Heart left ventricle (tissue), 13 donors: ENCODE results near the gene PHACTR1.

Experiments used
- POLR2A ChIP-seq, 2 donors: fragments of 450-650 bp; IDR thresholded peaks; one replicate each; pipeline ENCODE4 v1.6.1; 2017; ENCODE audit warnings: antibody characterized with exemption in 2 of 2, mild to moderate bottlenecking in 2 of 2, moderate library complexity in 2 of 2
- TF ChIP-seq, protein P1 (sequence below), 12 donors: fragments of 200-600 bp; sonication (generic) in 4 of 12; IDR thresholded peaks; one replicate each; pipeline versions ENCODE4 v1.5.0 to v1.8.0; 2018 to 2022; ENCODE audit warnings: antibody characterized with exemption in 12 of 12, mild to moderate bottlenecking in 5 of 12
- donor health status: ischemic (EF 13 %, LVEDD 7.1; RV severe dilation, severe dysfunction).
- donor health status: DM: no; HTN: yes; CAD: no.
- donor health status: DM: no; HTN: no; CAD: no.
- donor health status: ischemic (EF 25% LVEDD 6.9; RV normal size, moderate dysfunction).
- donor health status: ischemic (EF 25% LVEDD 5.7; RV mildly dilated, moderate dysfunction).
- donor health status: ischemic (EF 35%, LVEDD 5.7; RV mildly dilated, moderate dysfunction).
- donor health status: nonischemic (EF 11% LVEDD 7.7; RV severe dilation, severe dysfunction).
- donor health status: DM: yes; HTN: yes; CAD: no.
- donor health status: PGD.
- donor health status: ischemic (EF 29% LVEDD 5.4; RV normal size, mild dysfunction).
- donor health status: nonischemic (EF 23%, LVEDD 6.1; RV moderate dilation, normal function).

DNA sequence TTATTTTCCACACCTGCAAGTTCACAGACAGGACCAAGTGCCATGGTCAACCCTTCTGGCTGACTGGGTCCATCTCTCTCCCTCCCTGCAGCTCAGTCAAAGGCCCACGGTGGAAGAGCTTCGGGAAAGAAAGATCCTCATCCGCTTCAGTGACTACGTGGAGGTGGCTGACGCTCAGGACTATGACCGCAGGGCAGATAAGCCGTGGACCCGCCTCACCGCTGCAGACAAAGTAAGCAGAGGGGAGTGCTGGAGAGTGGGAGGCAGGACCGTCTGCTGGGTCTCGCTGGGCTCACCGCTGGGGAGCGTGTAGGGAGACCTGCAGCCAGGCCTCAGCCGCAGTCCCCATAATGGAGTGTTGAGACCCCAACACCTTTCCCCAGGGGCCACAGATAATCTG lies 566.8 kb downstream of the PHACTR1 start:
- no peak for TF ChIP-seq POLR2A (IDR thresholded peaks at IDR 0.05)
- TF ChIP-seq, protein P1, sequence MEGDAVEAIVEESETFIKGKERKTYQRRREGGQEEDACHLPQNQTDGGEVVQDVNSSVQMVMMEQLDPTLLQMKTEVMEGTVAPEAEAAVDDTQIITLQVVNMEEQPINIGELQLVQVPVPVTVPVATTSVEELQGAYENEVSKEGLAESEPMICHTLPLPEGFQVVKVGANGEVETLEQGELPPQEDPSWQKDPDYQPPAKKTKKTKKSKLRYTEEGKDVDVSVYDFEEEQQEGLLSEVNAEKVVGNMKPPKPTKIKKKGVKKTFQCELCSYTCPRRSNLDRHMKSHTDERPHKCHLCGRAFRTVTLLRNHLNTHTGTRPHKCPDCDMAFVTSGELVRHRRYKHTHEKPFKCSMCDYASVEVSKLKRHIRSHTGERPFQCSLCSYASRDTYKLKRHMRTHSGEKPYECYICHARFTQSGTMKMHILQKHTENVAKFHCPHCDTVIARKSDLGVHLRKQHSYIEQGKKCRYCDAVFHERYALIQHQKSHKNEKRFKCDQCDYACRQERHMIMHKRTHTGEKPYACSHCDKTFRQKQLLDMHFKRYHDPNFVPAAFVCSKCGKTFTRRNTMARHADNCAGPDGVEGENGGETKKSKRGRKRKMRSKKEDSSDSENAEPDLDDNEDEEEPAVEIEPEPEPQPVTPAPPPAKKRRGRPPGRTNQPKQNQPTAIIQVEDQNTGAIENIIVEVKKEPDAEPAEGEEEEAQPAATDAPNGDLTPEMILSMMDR (IDR thresholded peaks at IDR 0.05) = no peak
